ENCODE results near the gene HSD17B14.
"Not testable (repeated sequence)": the region's sequence is repeated elsewhere in the genome, so short reads cannot be mapped to it uniquely, and the experiment has no call there.

The HSD17B14 gene

GRCh38 chr19:48768171-48768753, 68.0 kb downstream of the HSD17B14 start:
- DNase-seq = not testable (repeated sequence)

GRCh38 chr19:48765816-48766215, 70.5 kb downstream of the HSD17B14 start:
- not testable (repeated sequence) for DNase-seq
